Colonic mucosa (tissue), 4 donors: ENCODE measurements around the gene S100A12. TPM values are rescaled to one million over a fixed set of nuclear protein-coding genes. Genes with fewer than 3 reads are reported as not detected.

Source experiments
- DNase-seq: peaks from one replicate; pipeline ENCODE4 v3.0.0-alpha.2; 2020
- H3K27ac ChIP-seq: fragments of 200-600 bp; one replicate; pipeline ENCODE4 v1.8.0; 2021
- H3K27me3 ChIP-seq: fragments of 200-600 bp; one replicate; pipeline ENCODE4 v1.8.0; 2021
- H3K36me3 ChIP-seq: fragments of 200-600 bp; one replicate; pipeline ENCODE4 v1.8.0; 2021
- H3K4me1 ChIP-seq: fragments of 200-600 bp; one replicate; pipeline ENCODE4 v1.8.0; 2021; ENCODE audit warnings: mild to moderate bottlenecking
- H3K4me3 ChIP-seq: fragments of 200-600 bp; one replicate; pipeline ENCODE4 v1.8.0; 2021
- H3K9ac ChIP-seq, 2 donors: one replicate each; pipeline ENCODE4 v1.7.0; 2013; ENCODE audit warnings: control low read depth in 2 of 2, low read depth in 2 of 2, low read length in 2 of 2
- H3K9me3 ChIP-seq: fragments of 200-600 bp; one replicate; pipeline ENCODE4 v1.8.0; 2021
- CTCF ChIP-seq: fragments of 200-600 bp; IDR thresholded peaks from one replicate; pipeline ENCODE4 v1.8.0; 2022; ENCODE audit warnings: antibody characterized with exemption, mild to moderate bottlenecking
- intact Hi-C: fragments of 100-400 bp; cut with DNase I; formaldehyde crosslinking; loops from one replicate; pipeline ENCODE4 v1.14.1; 2022
- total RNA-seq, 2 donors: library from RNA; stranded (reverse); fragmentation: NEBNext Ultra II Directional in 1 of 2; extraction: Animal tissue kit (Norgen Biotek cat#: 25700) in 1 of 2; gene quantifications; one replicate each; pipeline ENCODE4 v1.2.1, GENCODE V29; 2021
- donor health status: healthy.
- donor health status: DM: no; HTN: no; CAD: no.
- donor health status: DM: no; HTN: no; CAD: no.

The S100A12 gene
- total RNA-seq, 2 donors from 2014 or later: not detected

- no peak for TF ChIP-seq CTCF
- Histone ChIP-seq H3K9ac (no peak overlapping the region), H3K9me3 (no peaks in the 10 kb centered on the region), H3K4me1 (no peaks in the 10 kb centered on the region), H3K36me3 (no peaks in the 10 kb centered on the region), H3K27ac (no peak overlapping the region), H3K4me3 (no peak overlapping the region), H3K27me3 (no peaks in the 10 kb centered on the region)
- peak; percentile 15 for DNase-seq
- intact Hi-C loops: no loop called here
Observed at GRCh38 chr1:153384958-153385580, 9.6 kb upstream of the S100A12 start.

- intact Hi-C loops: no loop called here
- Histone ChIP-seq H3K9me3 (no peaks in the 10 kb centered on the region), H3K36me3 (no peaks in the 10 kb centered on the region), H3K9ac (no peak overlapping the region), H3K4me3 (no peak overlapping the region), H3K4me1 (no peaks in the 10 kb centered on the region), H3K27me3 (no peaks in the 10 kb centered on the region), H3K27ac (no peak overlapping the region)
- no peak for TF ChIP-seq CTCF
- DNase-seq: no peak
Observed at GRCh38 chr1:153380711-153381110, 5.3 kb upstream of the S100A12 start.

GRCh38 chr1:153379591-153379990 lies 4.2 kb upstream of the S100A12 start:
- H3K4me3 ChIP-seq: no peak overlapping the region
- no peak overlapping the region for H3K9ac ChIP-seq
- no peak for TF ChIP-seq CTCF
- H3K27me3 ChIP-seq: no peaks in the 10 kb centered on the region
- H3K27ac ChIP-seq: no peak overlapping the region
- no peaks in the 10 kb centered on the region for H3K9me3 ChIP-seq
- no peaks in the 10 kb centered on the region for H3K4me1 ChIP-seq
- DNase-seq: no peak
- intact Hi-C loops: no loop called here
- no peaks in the 10 kb centered on the region for H3K36me3 ChIP-seq

- intact Hi-C loops: no loop called here
- no peak for DNase-seq
- no peak for TF ChIP-seq CTCF
- no peaks in the 10 kb centered on the region for H3K4me1 ChIP-seq
- H3K4me3 ChIP-seq: no peak overlapping the region
- no peak overlapping the region for H3K27ac ChIP-seq
- H3K27me3 ChIP-seq: no peaks in the 10 kb centered on the region
- no peak overlapping the region for H3K9ac ChIP-seq
- no peaks in the 10 kb centered on the region for H3K36me3 ChIP-seq
- H3K9me3 ChIP-seq: no peaks in the 10 kb centered on the region
Observed at GRCh38 chr1:153374071-153374470, 1.4 kb downstream of the S100A12 start.

GRCh38 chr1:153372571-153372970 lies 2.9 kb downstream of the S100A12 start:
- Histone ChIP-seq H3K9ac (no peak overlapping the region), H3K27ac (no peak overlapping the region), H3K4me3 (no peak overlapping the region), H3K4me1 (no peaks in the 10 kb centered on the region), H3K27me3 (no peaks in the 10 kb centered on the region), H3K36me3 (no peaks in the 10 kb centered on the region), H3K9me3 (no peaks in the 10 kb centered on the region)
- intact Hi-C loops: no loop called here
- DNase-seq: no peak
- no peak for TF ChIP-seq CTCF
